GM12878 (cell line): ENCODE measurements around the gene TNRC6C. TPM values are rescaled to one million over a fixed set of nuclear protein-coding genes. Genes with fewer than 3 reads are reported as not detected.

Source experiments
- ATAC-seq: fragments of 200-7000 bp; cut with Tn5 transposase; 3 replicates; pipeline ENCODE4 v1.9.1; 2020; ENCODE audit warnings: mild to moderate bottlenecking, moderate library complexity
- BruUV-seq: library from RNA; stranded (reverse); fragments of 400-500 nt; replicated peaks from 2 replicates; lab custom pipeline; 2021; lab: Mats Ljungman, UMichigan
- CTCF ChIA-PET: fragments of 300-600 bp; sonication (Branson Sonifier 250); formaldehyde crosslinking; extraction: SDS; loops from one replicate; lab custom pipeline; 2021; ENCODE audit warnings: inconsistent platforms; lab: Yijun Ruan, JAX
- POLR2A ChIA-PET: fragments of 350-600 bp; formaldehyde crosslinking; extraction: SDS; loops from one replicate; lab custom pipeline; 2021; ENCODE audit warnings: inconsistent platforms; lab: Charles Lee
- RAD21 ChIA-PET: fragments of 300-600 bp; sonication (Branson Sonifier 250); formaldehyde crosslinking; loops from one replicate; lab custom pipeline; 2023; ENCODE audit warnings: antibody characterized with exemption; ENCODE audit not compliant: unreplicated experiment; lab: Charles Lee
- SMC1A ChIA-PET: fragments of 300-600 bp; sonication (Branson Sonifier 250); formaldehyde crosslinking; loops from one replicate; lab custom pipeline; 2023; ENCODE audit not compliant: unreplicated experiment, uncharacterized antibody; lab: Charles Lee
- DNase-seq: peaks from one replicate; pipeline ENCODE4 v3.0.0-alpha.2; 2011; ENCODE audit warnings: low read depth, low spot score
- FAIRE-seq: peaks from 3 replicates; lab custom pipeline; 2011; peaks lifted over from hg19 to GRCh38; lab: Jason Lieb, UNC
- H2AFZ ChIP-seq: 2 replicates; pipeline ENCODE4 v1.6.0; 2011; ENCODE audit warnings: low read depth, low read length, control low read depth; ENCODE audit not compliant: control insufficient read depth
- H3K27ac ChIP-seq: 2 replicates; pipeline ENCODE4 v1.5.1; 2011; ENCODE audit warnings: control low read depth; ENCODE audit not compliant: control insufficient read depth, insufficient read depth
- H3K27me3 ChIP-seq, 2 experiments: replicated peaks in 1 of 2; 2 replicates each; pipeline versions ENCODE4 v1.6.0 to v1.6.1; 2011; ENCODE audit warnings: low read length in 1 of 2; ENCODE audit not compliant: control insufficient read depth in 2 of 2, insufficient read depth in 2 of 2
- H3K36me3 ChIP-seq, 2 experiments: 2 replicates each; pipeline ENCODE4 v1.5.1; 2011; ENCODE audit warnings: low read length in 1 of 2; ENCODE audit not compliant: control insufficient read depth in 2 of 2, insufficient read depth in 2 of 2
- H3K4me1 ChIP-seq: 2 replicates; pipeline ENCODE4 v1.6.1; 2011; ENCODE audit warnings: mild to moderate bottlenecking, low read length, moderate library complexity, mixed read lengths; ENCODE audit not compliant: control insufficient read depth, insufficient read depth
- H3K4me2 ChIP-seq: 2 replicates; pipeline ENCODE4 v1.6.0; 2011; ENCODE audit warnings: control low read depth; ENCODE audit not compliant: control insufficient read depth, insufficient read depth
- H3K4me3 ChIP-seq: fragments of 200-600 bp; sonication (generic); 2 replicates; pipeline ENCODE4 v1.5.1; 2016
- H3K79me2 ChIP-seq: 2 replicates; pipeline ENCODE4 v1.6.0; 2011; ENCODE audit warnings: low read length; ENCODE audit not compliant: control insufficient read depth, insufficient read depth
- H3K9ac ChIP-seq: 2 replicates; pipeline ENCODE4 v1.8.0; 2011; ENCODE audit warnings: low read length, control low read depth, mixed read lengths; ENCODE audit not compliant: control insufficient read depth, insufficient read depth
- H3K9me3 ChIP-seq: replicated peaks from 3 replicates; pipeline ENCODE4 v1.5.1; 2011; ENCODE audit warnings: mild to moderate bottlenecking, low read length; ENCODE audit not compliant: control insufficient read depth, insufficient read depth
- H4K20me1 ChIP-seq: 2 replicates; pipeline ENCODE4 v1.6.0; 2011; ENCODE audit not compliant: control insufficient read depth, insufficient read depth
- NR2C2 ChIP-seq: IDR thresholded peaks from 2 replicates; pipeline ENCODE4 v1.6.1; 2011; ENCODE audit warnings: borderline replicate concordance, low read depth; ENCODE audit not compliant: control insufficient read depth, insufficient read length
- POU2F2 ChIP-seq: IDR thresholded peaks from 3 replicates; pipeline ENCODE4 v1.6.1; 2011; ENCODE audit warnings: low read depth, mild to moderate bottlenecking, low read length, borderline replicate concordance
- RELA ChIP-seq: fragments of 450-650 bp; IDR thresholded peaks from 2 replicates; pipeline ENCODE4 v1.8.0; 2014; ENCODE audit warnings: borderline replicate concordance; ENCODE audit not compliant: partially characterized antibody
- RFX5 ChIP-seq: IDR thresholded peaks from 2 replicates; pipeline ENCODE4 v1.6.1; 2011; ENCODE audit warnings: low read depth, low read length, improper control_type of control experiment
- SMAD1 ChIP-seq: fragments of 450-650 bp; IDR thresholded peaks from 2 replicates; pipeline ENCODE4 v1.6.1; 2018; ENCODE audit warnings: mild to moderate bottlenecking, low read depth; ENCODE audit not compliant: partially characterized antibody
- SUPT20H ChIP-seq: IDR thresholded peaks from 2 replicates; pipeline ENCODE4 v1.6.1; 2011; ENCODE audit warnings: low read depth, mild to moderate bottlenecking, low read length, moderate library complexity, borderline replicate concordance; ENCODE audit not compliant: control insufficient read depth
- ZBED1 ChIP-seq: IDR thresholded peaks from 2 replicates; pipeline ENCODE4 v1.6.1; 2016; ENCODE audit warnings: borderline replicate concordance
- ZBTB11 ChIP-seq: fragments of 450-650 bp; formaldehyde crosslinking; IDR thresholded peaks from 2 replicates; pipeline ENCODE4 v1.5.0; 2022; ENCODE audit warnings: mild to moderate bottlenecking, missing genetic modification characterization
- ZNF274 ChIP-seq: IDR thresholded peaks from one replicate; pipeline ENCODE4 v1.8.0; 2011; ENCODE audit not compliant: insufficient read length, insufficient read depth
- WGBS: methylation state at CpG from one replicate; pipeline ENCODE4 v1.1.6; 2016; ENCODE audit warnings: low lambda C conversion rate; ENCODE audit not compliant: insufficient replicate concordance, insufficient coverage; ENCODE audit errors: missing lambda C conversion rate; 5-methylcytosine and 5-hydroxymethylcytosine counted together
- in situ Hi-C: fragments of 300-500 bp; cut with MboI; formaldehyde crosslinking; loops from 9 replicates; pipeline ENCODE4 v1.14.3; 2018; ENCODE audit warnings: mixed read lengths
- intact Hi-C: fragments of 100-400 bp; cut with micrococcal nuclease; formaldehyde crosslinking; loops from one replicate; pipeline ENCODE4 v1.14.2; 2022; ENCODE audit not compliant: unreplicated experiment
- polyA plus RNA-seq, 11 experiments: library from polyadenylated mRNA; depleted of rRNA in 4 of 11; unstranded in 6 of 11; stranded (reverse) in 5 of 11; fragments of >200 nt; fragmentation: Nextera tagmentation in 4 of 11; fragmentation: Illumina TruSeq in 1 of 11; extraction: Ambion mirVana in 4 of 11; extraction: Trizol in 1 of 11; gene quantifications; 1 replicate in 1 of 11; 2 replicates in 10 of 11; pipeline versions ENCODE4 v1.2.1 to v1.2.3, GENCODE V29; 2011 to 2016; ENCODE audit warnings: inconsistent platforms in 2 of 11, missing spikeins in 2 of 11, low read depth in 1 of 11
- total RNA-seq, 4 experiments: library from RNA; depleted of rRNA in 3 of 4; stranded (reverse); fragments of >200 nt in 3 of 4; fragmentation: Illumina TruSeq in 1 of 4; extraction: Trizol in 1 of 4; gene quantifications; 2 replicates each; pipeline versions ENCODE4 v1.2.1 to v1.2.3, GENCODE V29; 2013 to 2021

TNRC6C gene
- total and polyA plus RNA-seq, 10 of the 15 experiments (the other 5 are each of a cell fraction or from before 2014, with no cell fraction given): 0.40 to 6.1 (median 0.96) TPM

GRCh38 chr17:78041386-78042179, 83.1 kb downstream of the TNRC6C start:
- ChIA-PET POLR2A (interaction anchor here (0.6 to 2.8 kb wide), 6 partner anchors 21 to 126 kb away, joined by 3 to 14 read pairs (median 5); partner anchors contain the start of gene TNRC6C), RAD21 (interaction anchor here (0.9 to 3.5 kb wide), 9 partner anchors 10 to 499 kb away, joined by 3 to 61 read pairs (median 4); no protein-coding TSS in a partner anchor), CTCF (interaction anchor here (0.6 to 5.8 kb wide), 11 partner anchors 10 to 567 kb away, joined by 3 to 80 read pairs (median 6); partner anchors contain the start of gene TNRC6C), SMC1A (interaction anchor here (0.7 to 5.8 kb wide), 10 partner anchors 9 to 151 kb away, joined by 3 to 79 read pairs (median 4); no protein-coding TSS in a partner anchor)
- in situ Hi-C loops: no loop called here
- Histone ChIP-seq H3K9ac (peak overlapping the region; percentile 56; the same call in 1 of the 2 replicates), H2AFZ (peak overlapping the region; percentile 75), H3K27ac (no peak overlapping the region), H4K20me1 (no peaks in the 10 kb centered on the region), H3K4me3 (peak overlapping the region; percentile 57; the same call in 1 of the 2 replicates), H3K4me1 (no peaks in the 10 kb centered on the region), H3K27me3 (no peaks in the 10 kb centered on the region), H3K79me2 (no peaks in the 10 kb centered on the region), H3K4me2 (peak overlapping the region; percentile 77; the same call in 1 of the 2 replicates), H3K36me3 (no peaks in the 10 kb centered on the region), H3K9me3 (no peaks in the 10 kb centered on the region)
- intact Hi-C loops: no loop called here
- TF ChIP-seq ZBED1 (no peak), RELA (no peak), ZNF274 (no peak), RFX5 (no peak), POU2F2 (no peak)
- no peak for DNase-seq
- peak; percentile 11; the same call in 1 of the 3 replicates for ATAC-seq
- no peak for FAIRE-seq
- BruUV-seq: no TSS peak
- WGBS: 55% methylated on average over 6 of the region's 6 CpGs

- Histone ChIP-seq H3K9me3 (no peaks in the 10 kb centered on the region), H3K79me2 (no peaks in the 10 kb centered on the region), H2AFZ (no peak overlapping the region), H3K4me3 (no peak overlapping the region), H3K9ac (no peak overlapping the region), H3K27ac (no peak overlapping the region), H4K20me1 (no peaks in the 10 kb centered on the region), H3K4me1 (no peaks in the 10 kb centered on the region), H3K36me3 (no peaks in the 10 kb centered on the region), H3K27me3 (no peaks in the 10 kb centered on the region), H3K4me2 (no peak overlapping the region)
- ChIA-PET CTCF (interaction anchor here (0.6 to 5.8 kb wide), 5 partner anchors 13 to 568 kb away, joined by 3 to 80 read pairs (median 11); no protein-coding TSS in a partner anchor), RAD21 (interaction anchor here (1.1 to 3.5 kb wide), 3 partner anchors 23 to 173 kb away, joined by 5 to 61 read pairs (median 16); no protein-coding TSS in a partner anchor), POLR2A (interaction anchor here (1.7 to 2.8 kb wide), 2 partner anchors 22 to 42 kb away, joined by 5 to 14 read pairs; no protein-coding TSS in a partner anchor), SMC1A (interaction anchor here (1.2 to 5.8 kb wide), 7 partner anchors 8 to 79 kb away, joined by 3 to 79 read pairs (median 5); no protein-coding TSS in a partner anchor)
- DNase-seq (no peak), FAIRE-seq (no peak), ATAC-seq (no peak)
- 36% methylated on average over 5 of the region's 5 CpGs for WGBS
- BruUV-seq: no TSS peak
- intact Hi-C loops: no loop called here
- in situ Hi-C loops: no loop called here
- TF ChIP-seq SUPT20H (no peak), NR2C2 (no peak), SMAD1 (no peak), ZBTB11 (CRISPR knock-in tag) (no peak)
These were observed 84.0 kb downstream of the TNRC6C start for GRCh38 chr17:78042542-78042941.
